Psoas muscle (tissue), 8 donors: Measurements from ENCODE around the gene KRT222. TPM values are rescaled to one million over a fixed set of nuclear protein-coding genes. Genes with fewer than 3 reads are reported as not detected.

ENCODE experiments used
- ATAC-seq, 4 donors: fragments of 200-7000 bp; cut with Tn5 transposase; one replicate each; pipeline ENCODE4 v1.9.1; 2020; ENCODE audit warnings: moderate library complexity in 3 of 4, mild to moderate bottlenecking in 2 of 4
- DNase-seq, 2 donors: peaks; one replicate each; pipeline ENCODE4 v3.0.0-alpha.2; 2020
- H3K27ac ChIP-seq: fragments of 200-600 bp; one replicate; pipeline ENCODE4 v1.8.0; 2022
- H3K27me3 ChIP-seq, 3 donors: fragments of 200-600 bp in 1 of 3; one replicate each; pipeline versions ENCODE4 v1.6.1 to v1.8.0; 2013 to 2022; ENCODE audit warnings: low read length in 2 of 3, mild to moderate bottlenecking in 2 of 3, moderate library complexity in 1 of 3; ENCODE audit not compliant: insufficient read depth in 3 of 3
- H3K36me3 ChIP-seq, 2 donors: fragments of 200-600 bp in 1 of 2; one replicate each; pipeline versions ENCODE4 v1.6.1 to v1.8.0; 2013 to 2022; ENCODE audit warnings: low read depth in 1 of 2, mild to moderate bottlenecking in 1 of 2, moderate library complexity in 1 of 2; ENCODE audit not compliant: insufficient read depth in 1 of 2
- H3K4me1 ChIP-seq: fragments of 200-600 bp; one replicate; pipeline ENCODE4 v1.8.0; 2022
- H3K4me3 ChIP-seq: fragments of 200-600 bp; one replicate; pipeline ENCODE4 v1.8.0; 2022; ENCODE audit warnings: mild to moderate bottlenecking
- H3K9me3 ChIP-seq: fragments of 200-600 bp; one replicate; pipeline ENCODE4 v1.8.0; 2022
- CTCF ChIP-seq: fragments of 200-600 bp; IDR thresholded peaks from one replicate; pipeline ENCODE4 v1.8.0; 2022; ENCODE audit warnings: antibody characterized with exemption
- WGBS, 3 donors: extraction: QIAGEN DNeasy Blood & Tissue Kit; methylation state at CpG; one replicate each; pipeline versions ENCODE4 v1.1.6 to v1.1.7; 2013; 5-methylcytosine and 5-hydroxymethylcytosine counted together
- intact Hi-C, 2 donors: fragments of 100-400 bp; cut with DNase I; formaldehyde crosslinking; loops; one replicate each; pipeline versions ENCODE4 v1.11.0 to v1.14.2; 2022
- polyA plus RNA-seq, 3 donors: library from polyadenylated mRNA; stranded (reverse); fragments of 200-250 nt; gene quantifications; one replicate each; pipeline ENCODE4 v1.2.3, GENCODE V29; 2013
- total RNA-seq, 4 donors: library from RNA; stranded (reverse); fragmentation: NEBNext Ultra II Directional in 2 of 4; extraction: Animal tissue kit (Norgen Biotek cat#: 25700) in 2 of 4; gene quantifications; one replicate each; pipeline versions ENCODE4 v1.2.1 to v1.2.4, GENCODE V29; 2021 to 2023
- donor health status: healthy with polysubstance abuse.
- donor health status: DM: no; HTN: no; CAD: no; lungs with moderate emphysema.
- donor health status: Bipolar disorder and iron deficiency.
- donor health status: healthy.
- donor health status: DM: yes; HTN: yes; CAD: no.
- donor health status: DM: no; HTN: no; CAD: no.
- donor health status: DM: no; HTN: no; CAD: no.
- donor health status: DM: yes; HTN: yes; CAD: no.

The KRT222 gene
- total and polyA plus RNA-seq, 7 donors: 0.08 to 0.37 (median 0.21) TPM; not detected in 3

GRCh38 chr17:40613467-40614154 lies 51.4 kb downstream of the KRT222 start:
- no peak for ATAC-seq
- H3K4me1 ChIP-seq: no peaks in the 10 kb centered on the region
- no peak overlapping the region for H3K27ac ChIP-seq
- intact Hi-C loops: no loop called here
- no peaks in the 10 kb centered on the region for H3K36me3 ChIP-seq
- H3K4me3 ChIP-seq: no peak overlapping the region
- no peak for DNase-seq
- WGBS, 3 donors: 77 to 79% (median 79%) methylated on average over 5 of the region's 5 CpGs
- H3K27me3 ChIP-seq: peaks cover 0 to 24% (median 7%) of the 10 kb centered on the region in 3 donors
- no peaks in the 10 kb centered on the region for H3K9me3 ChIP-seq
- no peak for TF ChIP-seq CTCF

DNA sequence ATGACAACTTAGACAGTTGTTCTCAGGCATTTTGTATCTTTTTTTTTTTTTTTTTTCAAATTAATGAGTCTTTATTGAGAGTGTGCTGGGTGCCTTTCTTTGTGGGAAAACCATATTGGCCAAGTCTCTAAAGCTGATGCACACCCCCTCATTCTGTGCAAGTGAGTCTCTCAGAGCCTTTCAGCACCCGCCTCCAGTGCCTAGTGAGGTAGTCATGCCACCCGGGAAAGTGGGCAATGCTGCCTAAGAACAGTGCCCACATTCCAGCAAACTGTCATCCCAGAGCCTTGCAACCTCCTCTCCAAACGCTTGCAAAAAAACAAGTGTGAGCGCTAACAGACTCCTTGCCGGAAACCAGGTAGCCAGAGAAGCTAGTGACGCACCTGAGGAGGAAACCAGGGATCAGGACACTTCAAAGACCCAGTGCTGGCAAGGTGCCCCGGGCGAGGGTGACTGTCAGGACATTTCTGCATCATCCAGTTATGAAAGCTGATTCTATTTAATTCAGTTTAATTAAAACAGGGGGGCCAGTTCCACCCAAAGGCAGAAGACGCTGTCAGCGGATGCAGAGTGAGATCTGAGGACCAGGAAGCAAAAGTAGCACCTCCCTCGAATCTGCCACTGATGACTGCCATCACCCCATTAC lies 52.3 kb downstream of the KRT222 start:
- Histone ChIP-seq H3K9me3 (no peaks in the 10 kb centered on the region), H3K4me3 (no peak overlapping the region), H3K4me1 (no peaks in the 10 kb centered on the region), H3K27ac (no peak overlapping the region), H3K36me3 (no peaks in the 10 kb centered on the region), H3K27me3 (peaks cover 0 to 15% (median 3%) of the 10 kb centered on the region in 3 donors)
- WGBS, 3 donors: 66 to 75% (median 68%) methylated on average over 11 of the region's 11 CpGs
- intact Hi-C loops: no loop called here
- no peak for ATAC-seq
- DNase-seq: no peak
- TF ChIP-seq CTCF: no peak

GRCh38 chr17:40611840-40612474 lies 53.0 kb downstream of the KRT222 start:
- WGBS, 3 donors: 58 to 64% (median 64%) methylated on average over 7 of the region's 7 CpGs
- Histone ChIP-seq H3K9me3 (no peaks in the 10 kb centered on the region), H3K36me3 (no peaks in the 10 kb centered on the region), H3K4me3 (no peak overlapping the region), H3K27me3 (peaks cover 0 to 14% (median 3%) of the 10 kb centered on the region in 3 donors), H3K27ac (no peak overlapping the region), H3K4me1 (no peaks in the 10 kb centered on the region)
- no peak for TF ChIP-seq CTCF
- DNase-seq: no peak
- ATAC-seq: no peak
- intact Hi-C loops: no loop called here

DNA sequence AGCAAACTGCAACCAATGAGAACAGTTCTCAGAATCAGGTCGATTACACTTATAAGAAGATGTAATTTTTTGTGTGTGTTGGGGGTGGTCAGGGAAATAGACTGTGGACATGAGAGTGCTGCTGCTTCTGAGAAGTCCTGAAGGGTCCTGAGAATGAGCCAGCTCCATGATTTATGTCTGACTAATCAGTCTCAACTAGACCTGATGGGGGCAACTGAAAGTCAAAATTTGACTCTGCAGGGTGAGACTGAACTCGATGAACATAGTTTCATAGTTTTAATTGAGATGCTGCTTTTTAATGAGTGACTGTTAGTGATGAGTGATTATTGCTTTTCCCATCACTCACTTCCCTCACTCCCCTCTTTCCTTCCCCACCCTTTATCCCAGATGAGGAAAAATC lies 54.6 kb downstream of the KRT222 start:
- 64 to 73% (median 65%) methylated on average over 2 of the region's 2 CpGs for WGBS, 3 donors
- intact Hi-C loops: no loop called here
- no peak for TF ChIP-seq CTCF

More for the DNA sequence above, 54.6 kb downstream of the KRT222 start:
- H3K4me3 ChIP-seq: no peak overlapping the region
- H3K36me3 ChIP-seq: no peaks in the 10 kb centered on the region
- H3K9me3 ChIP-seq: no peaks in the 10 kb centered on the region
- H3K27ac ChIP-seq: no peak overlapping the region
- peaks cover 0 to 9% (median 0%) of the 10 kb centered on the region in 3 donors for H3K27me3 ChIP-seq
- H3K4me1 ChIP-seq: no peaks in the 10 kb centered on the region
- no peak for DNase-seq
- no peak for ATAC-seq
